Hepatocyte (in vitro differentiated cells): ENCODE results near the gene C19orf85. TPM values are rescaled to one million over a fixed set of nuclear protein-coding genes. Genes with fewer than 3 reads are reported as not detected.

Experiments
- DNase-seq: peaks from one replicate; pipeline ENCODE4 v3.0.0-alpha.2; 2016; ENCODE audit warnings: low spot score
- H2AFZ ChIP-seq: fragments of 200-600 bp; sonication (generic); 2 replicates; pipeline ENCODE4 v1.6.0; 2016; ENCODE audit warnings: antibody characterized with exemption, mild to moderate bottlenecking
- H3K27ac ChIP-seq: fragments of 200-600 bp; sonication (generic); 2 replicates; pipeline ENCODE4 v1.5.1; 2016; ENCODE audit warnings: mild to moderate bottlenecking
- H3K27me3 ChIP-seq: fragments of 200-600 bp; sonication (generic); 2 replicates; pipeline ENCODE4 v1.6.1; 2016
- H3K36me3 ChIP-seq: fragments of 200-600 bp; sonication (generic); replicated peaks from 2 replicates; pipeline ENCODE4 v1.5.1; 2016; ENCODE audit warnings: low read depth; ENCODE audit not compliant: insufficient read depth
- H3K4me1 ChIP-seq: fragments of 200-600 bp; sonication (generic); 2 replicates; pipeline ENCODE4 v1.5.1; 2016; ENCODE audit warnings: mild to moderate bottlenecking, moderate library complexity; ENCODE audit not compliant: insufficient read depth
- H3K4me2 ChIP-seq: fragments of 200-600 bp; sonication (generic); 2 replicates; pipeline ENCODE4 v1.6.0; 2016
- H3K4me3 ChIP-seq: fragments of 200-600 bp; sonication (generic); 2 replicates; pipeline ENCODE4 v1.5.1; 2016; ENCODE audit warnings: mild to moderate bottlenecking
- H3K79me2 ChIP-seq: fragments of 200-600 bp; sonication (generic); 2 replicates; pipeline ENCODE4 v1.6.0; 2017; ENCODE audit warnings: mild to moderate bottlenecking
- H3K9me2 ChIP-seq: fragments of 200-600 bp; sonication (generic); replicated peaks from 2 replicates; pipeline ENCODE4 v1.6.0; 2017; ENCODE audit warnings: mild to moderate bottlenecking; ENCODE audit not compliant: insufficient read depth
- H3K9me3 ChIP-seq: fragments of 200-600 bp; sonication (generic); 2 replicates; pipeline ENCODE4 v1.5.1; 2016; ENCODE audit warnings: low read depth, mild to moderate bottlenecking
- H4K20me1 ChIP-seq: fragments of 200-600 bp; sonication (generic); 2 replicates; pipeline ENCODE4 v1.6.0; 2016; ENCODE audit warnings: mild to moderate bottlenecking; ENCODE audit not compliant: insufficient read depth, poor library complexity, severe bottlenecking
- CTCF ChIP-seq: fragments of 200-600 bp; sonication (generic); IDR thresholded peaks from 2 replicates; pipeline ENCODE4 v1.5.1; 2016; ENCODE audit warnings: antibody characterized with exemption, mild to moderate bottlenecking; ENCODE audit not compliant: poor library complexity
- EZH2 ChIP-seq: fragments of 200-600 bp; sonication (generic); IDR thresholded peaks from 2 replicates; pipeline ENCODE4 v1.6.1; 2016; ENCODE audit warnings: antibody characterized with exemption, mild to moderate bottlenecking, borderline replicate concordance
- EZH2phosphoT487 ChIP-seq: fragments of 200-600 bp; sonication (generic); IDR thresholded peaks from one replicate; pipeline ENCODE4 v1.6.1; 2018; ENCODE audit warnings: antibody characterized with exemption, mild to moderate bottlenecking, low read depth, moderate library complexity; ENCODE audit not compliant: unreplicated experiment, severe bottlenecking
- WGBS: methylation state at CpG from one replicate; pipeline ENCODE4 v1.1.6; 2016; ENCODE audit warnings: low lambda C conversion rate; ENCODE audit errors: missing lambda C conversion rate; 5-methylcytosine and 5-hydroxymethylcytosine counted together
- polyA plus RNA-seq: library from polyadenylated mRNA; unstranded; fragments of >200 nt; fragmentation: Nextera tagmentation; extraction: Ambion mirVana; gene quantifications from 2 replicates; pipeline ENCODE4 v1.2.1, GENCODE V29; 2016
- total RNA-seq: library from RNA; depleted of rRNA; stranded (reverse); fragments of >200 nt; gene quantifications from 2 replicates; pipeline ENCODE4 v1.2.3, GENCODE V29; 2014

C19orf85 gene
- total and polyA plus RNA-seq, 2 experiments from 2014 or later = not detected

- Histone ChIP-seq H4K20me1 (no peaks in the 10 kb centered on the region), H2AFZ (no peak overlapping the region), H3K36me3 (no peaks in the 10 kb centered on the region), H3K4me2 (no peak overlapping the region), H3K9me2 (no peaks in the 10 kb centered on the region), H3K4me1 (no peaks in the 10 kb centered on the region), H3K27me3 (peaks cover 7% of the 10 kb centered on the region), H3K9me3 (no peaks in the 10 kb centered on the region), H3K79me2 (no peaks in the 10 kb centered on the region), H3K4me3 (no peak overlapping the region), H3K27ac (no peak overlapping the region)
- no CpG with 5 or more reads among the region's 4 CpGs for WGBS
- TF ChIP-seq EZH2 (no peak), CTCF (no peak), EZH2phosphoT487 (no peak)
- DNase-seq = no peak
These were observed 30.1 kb downstream of the C19orf85 start for GRCh38 chr19:55434356-55434919.

GRCh38 chr19:55433292-55433691 lies 31.3 kb downstream of the C19orf85 start:
- Histone ChIP-seq H3K4me1 (no peaks in the 10 kb centered on the region), H3K4me3 (no peak overlapping the region), H4K20me1 (no peaks in the 10 kb centered on the region), H3K36me3 (no peaks in the 10 kb centered on the region), H3K9me3 (no peaks in the 10 kb centered on the region), H3K27ac (no peak overlapping the region), H3K9me2 (no peaks in the 10 kb centered on the region), H3K79me2 (no peaks in the 10 kb centered on the region), H3K27me3 (no peaks in the 10 kb centered on the region), H3K4me2 (no peak overlapping the region), H2AFZ (no peak overlapping the region)
- no peak for DNase-seq
- no peak for TF ChIP-seq EZH2
- no peak for TF ChIP-seq CTCF
- no peak for TF ChIP-seq EZH2phosphoT487
- 94% methylated on average over 21 of the region's 48 CpGs for WGBS

DNA sequence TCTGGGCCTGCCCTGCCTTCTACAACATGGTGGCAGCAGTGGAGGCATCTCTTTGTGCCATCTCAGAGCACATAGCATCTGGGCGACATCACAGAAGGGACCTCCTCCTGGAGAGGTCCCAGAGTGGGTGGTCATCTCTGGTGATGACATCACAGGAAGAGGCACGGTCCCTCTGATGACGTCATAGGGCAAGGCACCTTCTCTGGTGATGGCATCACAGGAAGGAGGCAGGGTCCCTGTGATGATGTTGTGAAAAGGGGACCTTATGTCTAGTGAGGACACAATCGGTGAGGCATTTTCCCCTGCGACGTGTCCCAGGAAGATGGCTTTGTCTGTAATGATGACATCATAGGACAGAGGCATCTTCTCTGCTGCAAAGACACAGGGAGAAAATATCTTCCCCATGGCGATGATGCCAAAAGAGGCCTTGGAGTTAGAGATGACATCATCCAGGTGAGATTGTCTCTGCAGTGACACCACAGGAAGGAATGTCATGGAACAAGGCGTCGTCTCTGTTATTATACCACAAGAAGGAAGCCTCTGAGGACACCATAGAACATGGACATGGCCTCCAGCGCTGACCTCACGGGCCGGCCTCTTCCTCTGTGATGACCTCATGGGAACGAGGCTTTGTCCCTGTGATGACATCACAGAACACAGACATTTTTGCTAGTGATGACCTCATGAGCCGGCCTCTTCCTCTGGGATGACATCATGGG lies 32.2 kb downstream of the C19orf85 start:
- TF ChIP-seq CTCF (no peak), EZH2 (no peak), EZH2phosphoT487 (no peak)
- Histone ChIP-seq H3K27me3 (no peaks in the 10 kb centered on the region), H3K4me2 (no peak overlapping the region), H3K4me3 (no peak overlapping the region), H3K9me2 (no peaks in the 10 kb centered on the region), H3K9me3 (no peaks in the 10 kb centered on the region), H3K27ac (no peak overlapping the region), H3K4me1 (no peaks in the 10 kb centered on the region), H3K79me2 (no peaks in the 10 kb centered on the region), H3K36me3 (no peaks in the 10 kb centered on the region), H2AFZ (no peak overlapping the region), H4K20me1 (no peaks in the 10 kb centered on the region)
- DNase-seq = no peak
- WGBS = 92% methylated on average over 14 of the region's 14 CpGs
